AG04450 (cell line): ENCODE measurements around the gene STXBP1. TPM values are rescaled to one million over a fixed set of nuclear protein-coding genes. Genes with fewer than 3 reads are reported as not detected.

Experiments
- CTCF ChIA-PET: fragments of 300-600, 350-600 bp; formaldehyde crosslinking; extraction: SDS; loops from one replicate; lab custom pipeline; 2022; ENCODE audit warnings: antibody characterized with exemption, inconsistent platforms; lab: Charles Lee
- POLR2A ChIA-PET: fragments of 350-600 bp; formaldehyde crosslinking; extraction: SDS; loops from one replicate; lab custom pipeline; 2021; ENCODE audit warnings: antibody characterized with exemption, inconsistent platforms; lab: Yijun Ruan, JAX
- DNase-seq: peaks from one replicate; pipeline ENCODE4 v3.0.0-alpha.2; 2011; ENCODE audit warnings: low read depth, low spot score
- H3K27ac ChIP-seq: one replicate; pipeline ENCODE4 v1.5.1; 2012; ENCODE audit warnings: low read depth, low read length, control low read depth
- H3K27me3 ChIP-seq: one replicate; pipeline ENCODE4 v1.6.0; 2012; ENCODE audit warnings: low read length; ENCODE audit not compliant: control insufficient read depth, insufficient read depth
- H3K4me3 ChIP-seq: 2 replicates; pipeline ENCODE4 v1.5.1; 2011; ENCODE audit warnings: mild to moderate bottlenecking, low read depth, low read length, control low read depth
- H3K9me3 ChIP-seq: 2 replicates; pipeline ENCODE4 v1.5.1; 2012; ENCODE audit warnings: low read length; ENCODE audit not compliant: control insufficient read depth, insufficient read depth
- CTCF ChIP-seq: IDR thresholded peaks from 2 replicates; pipeline ENCODE4 v1.5.1; 2011; ENCODE audit warnings: low read depth, low read length, control low read depth, inconsistent platforms
- polyA plus RNA-seq: library from polyadenylated mRNA; depleted of rRNA; stranded (reverse); fragments of >200 nt; gene quantifications from 2 replicates; pipeline ENCODE4 v1.2.3, GENCODE V29; 2011

Gene STXBP1
- polyA plus RNA-seq, 1 experiment, result 19.8 TPM

GRCh38 chr9:127693143-127693542, 81.1 kb downstream of the STXBP1 start:
- no peak for TF ChIP-seq CTCF
- H3K27me3 ChIP-seq, result no peaks in the 10 kb centered on the region
- no peak for DNase-seq
- H3K9me3 ChIP-seq, result no peaks in the 10 kb centered on the region
- no peak overlapping the region for H3K27ac ChIP-seq
- H3K4me3 ChIP-seq, result no peak overlapping the region
- CTCF ChIA-PET, result interaction anchor here (1.5 kb wide), 1 partner anchor 42 kb away, joined by 4 read pairs; the partner anchor contains the start of gene TOR2A
- POLR2A ChIA-PET, result no interaction called here

GRCh38 chr9:127693697-127694096, 81.6 kb downstream of the STXBP1 start:
- no peaks in the 10 kb centered on the region for H3K27me3 ChIP-seq
- no peak overlapping the region for H3K4me3 ChIP-seq
- DNase-seq, result no peak
- TF ChIP-seq CTCF, result no peak
- H3K9me3 ChIP-seq, result no peaks in the 10 kb centered on the region
- no peak overlapping the region for H3K27ac ChIP-seq
- CTCF ChIA-PET, result interaction anchor here (1.5 kb wide), 1 partner anchor 41 kb away, joined by 4 read pairs; the partner anchor contains the start of gene TOR2A
- POLR2A ChIA-PET, result no interaction called here

- no peak for DNase-seq
- POLR2A ChIA-PET, result no interaction called here
Observed at GRCh38 chr9:127694890-127695720, 83.0 kb downstream of the STXBP1 start.

GRCh38 chr9:127697575-127697974, 85.5 kb downstream of the STXBP1 start:
- DNase-seq, result no peak

More at GRCh38 chr9:127694890-127695720, 83.0 kb downstream of the STXBP1 start:
- no peak for TF ChIP-seq CTCF
- H3K9me3 ChIP-seq, result peaks cover 4% of the 10 kb centered on the region; the same call in 1 of the 2 replicates
- no peaks in the 10 kb centered on the region for H3K27me3 ChIP-seq
- H3K27ac ChIP-seq, result no peak overlapping the region
- no peak overlapping the region for H3K4me3 ChIP-seq
- CTCF ChIA-PET, result no interaction called here

More at GRCh38 chr9:127697575-127697974, 85.5 kb downstream of the STXBP1 start:
- no peak for TF ChIP-seq CTCF
- H3K4me3 ChIP-seq, result no peak overlapping the region
- H3K27ac ChIP-seq, result no peak overlapping the region
- ChIA-PET CTCF (no interaction called here), POLR2A (no interaction called here)
- peaks cover 4% of the 10 kb centered on the region; the same call in 1 of the 2 replicates for H3K9me3 ChIP-seq
- no peaks in the 10 kb centered on the region for H3K27me3 ChIP-seq
